ENCODE measurements around the gene TENT5C. TPM values are rescaled to one million over a fixed set of nuclear protein-coding genes. Genes with fewer than 3 reads are reported as not detected.

TENT5C gene
- total RNA-seq, 4 donors from 2014 or later, result 0.60 to 2.5 (median 1.2) TPM

- TF ChIP-seq POLR2A (IDR thresholded peaks at IDR 0.05), result no peak
- no peaks in the 10 kb centered on the region for H3K27me3 ChIP-seq
- no peaks in the 10 kb centered on the region for H3K9me3 ChIP-seq
- H3K4me3 ChIP-seq, result no peak overlapping the region
- 61 to 64% methylated on average over 6 of the region's 6 CpGs for WGBS, 2 donors
- no peaks in the 10 kb centered on the region for H3K36me3 ChIP-seq
- peaks cover 0 to 18% (median 0%) of the 10 kb centered on the region in 4 donors for H3K4me1 ChIP-seq
- no peak for DNase-seq (ENCODE audit: low spot score in 2 of 2)
- peak overlapping the region in 1 of 4 donors; percentile 40 for H3K27ac ChIP-seq
These were observed 53.9 kb downstream of the TENT5C start for GRCh38 chr1:117659550-117660270.

GRCh38 chr1:117660271-117660965 lies 54.6 kb downstream of the TENT5C start:
- TF ChIP-seq CTCF (IDR thresholded peaks at IDR 0.05) (no peak), POLR2A (IDR thresholded peaks at IDR 0.05) (no peak), EP300 (IDR thresholded peaks at IDR 0.05) (no peak)
- DNase-seq (ENCODE audit: low spot score in 2 of 2), result no peak
- 83 to 87% methylated on average over 6 of the region's 6 CpGs for WGBS, 2 donors
- Histone ChIP-seq H3K27ac (no peak overlapping the region), H3K9me3 (no peaks in the 10 kb centered on the region), H3K27me3 (no peaks in the 10 kb centered on the region), H3K4me3 (no peak overlapping the region), H3K4me1 (peaks cover 0 to 11% (median 0%) of the 10 kb centered on the region in 4 donors), H3K36me3 (no peaks in the 10 kb centered on the region)

GRCh38 chr1:117661027-117661426 lies 55.2 kb downstream of the TENT5C start:
- Histone ChIP-seq H3K27me3 (no peaks in the 10 kb centered on the region), H3K9me3 (no peaks in the 10 kb centered on the region), H3K4me1 (peaks cover 0 to 10% (median 0%) of the 10 kb centered on the region in 4 donors), H3K27ac (no peak overlapping the region), H3K4me3 (no peak overlapping the region), H3K36me3 (no peaks in the 10 kb centered on the region)
- WGBS, 2 donors, result 91 to 94% methylated on average over 6 of the region's 6 CpGs
- TF ChIP-seq CTCF (IDR thresholded peaks at IDR 0.05) (no peak), POLR2A (IDR thresholded peaks at IDR 0.05) (no peak), EP300 (IDR thresholded peaks at IDR 0.05) (no peak)
- no peak for DNase-seq (ENCODE audit: low spot score in 2 of 2)

- H3K9me3 ChIP-seq, result no peaks in the 10 kb centered on the region
- H3K27me3 ChIP-seq, result no peaks in the 10 kb centered on the region
- no peak for DNase-seq (ENCODE audit: low spot score in 2 of 2)
- H3K4me3 ChIP-seq, result no peak overlapping the region
- WGBS, 2 donors, result 80 to 86% methylated on average over 1 of the region's 1 CpG
- H3K27ac ChIP-seq, result no peak overlapping the region
- no peaks in the 10 kb centered on the region for H3K36me3 ChIP-seq
- TF ChIP-seq EP300 (IDR thresholded peaks at IDR 0.05) (no peak), POLR2A (IDR thresholded peaks at IDR 0.05) (no peak), CTCF (IDR thresholded peaks at IDR 0.05) (no peak)
- peaks cover 0 to 10% (median 0%) of the 10 kb centered on the region in 4 donors for H3K4me1 ChIP-seq
These were observed 56.8 kb downstream of the TENT5C start for GRCh38 chr1:117662667-117663066.

GRCh38 chr1:117663156-117663902 lies 57.5 kb downstream of the TENT5C start:
- 87 to 90% methylated on average over 7 of the region's 7 CpGs for WGBS, 2 donors
- peak overlapping the region in 1 of 4 donors; percentile 70 for H3K27ac ChIP-seq
- no peak for DNase-seq (ENCODE audit: low spot score in 2 of 2)

More at GRCh38 chr1:117663156-117663902, 57.5 kb downstream of the TENT5C start:
- Histone ChIP-seq H3K4me1 (peaks cover 0 to 10% (median 0%) of the 10 kb centered on the region in 4 donors), H3K9me3 (no peaks in the 10 kb centered on the region), H3K27me3 (no peaks in the 10 kb centered on the region), H3K36me3 (no peaks in the 10 kb centered on the region), H3K4me3 (no peak overlapping the region)
- TF ChIP-seq EP300 (IDR thresholded peaks at IDR 0.05) (no peak), POLR2A (IDR thresholded peaks at IDR 0.05) (no peak), CTCF (IDR thresholded peaks at IDR 0.05) (no peak)

Measured in tibial nerve (tissue), 4 donors.